NCI-H187 (cell line): ENCODE measurements around the gene GRID2.

ENCODE experiments used
- DNase-seq, 2 experiments: peaks; one replicate each; lab custom pipeline; 2025; lab: John Stamatoyannopoulos, UW

GRID2 gene

GRCh38 chr4:93809773-93810172 lies 1506.0 kb downstream of the GRID2 start:
- DNase-seq, result no peak

DNA sequence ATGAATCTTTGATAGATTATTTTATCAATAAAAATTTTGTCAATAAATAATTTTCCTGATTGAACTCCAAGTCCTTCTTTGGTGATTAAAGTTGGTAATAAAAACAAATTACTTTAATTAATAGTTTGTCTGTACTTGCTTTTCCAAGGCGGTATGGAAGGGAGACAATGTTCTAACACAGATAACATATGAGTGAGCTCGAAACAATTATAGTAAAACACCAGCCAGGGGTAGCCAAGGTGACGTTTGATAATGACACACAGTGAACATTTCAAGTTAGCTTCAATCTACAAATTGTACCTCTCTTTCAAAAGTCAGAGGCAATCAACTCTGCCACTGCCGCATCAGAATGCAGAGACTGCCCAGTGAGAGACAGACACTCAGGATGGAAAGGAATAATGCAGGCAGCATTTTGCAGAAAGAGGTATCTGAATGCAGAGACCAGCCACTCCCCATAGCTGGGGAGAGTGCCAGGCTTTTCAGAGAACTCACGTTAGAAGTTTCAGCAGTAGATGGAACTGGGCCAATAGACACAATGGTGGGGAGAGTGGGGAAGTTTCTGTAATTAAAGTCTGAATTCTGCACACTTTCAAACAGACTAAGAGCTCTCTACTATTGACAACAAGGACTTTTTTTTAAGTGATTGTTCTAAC lies 1506.7 kb downstream of the GRID2 start:
- DNase-seq, result no peak

- no peak for DNase-seq
Observed at GRCh38 chr4:93813092-93813491, 1509.3 kb downstream of the GRID2 start.

GRCh38 chr4:93814141-93814540 lies 1510.4 kb downstream of the GRID2 start:
- no peak for DNase-seq

- DNase-seq, result no peak
Observed at GRCh38 chr4:93814722-93815121, 1511.0 kb downstream of the GRID2 start.
